ENCODE results near the gene UBE2QL1. TPM values are rescaled to one million over a fixed set of nuclear protein-coding genes. Genes with fewer than 3 reads are reported as not detected.

Gene UBE2QL1
- total and polyA plus RNA-seq, 2 of the 8 experiments (the other 6 are each of a cell fraction or from before 2014, with no cell fraction given), result 0.43 to 0.65 TPM

GRCh38 chr5:6468870-6469269 is 20.2 kb downstream of the UBE2QL1 start:
- Histone ChIP-seq H3K9ac (replicated peaks in 1 of 4; ENCODE audit: extremely low read depth in 1 of 4, low read depth in 3 of 4, low read length in 3 of 4) (no peak overlapping the region), H2BK120ac (replicated peaks; ENCODE audit: low read depth, low read length) (no peak overlapping the region)
- CTCF ChIA-PET (ENCODE audit: partially characterized antibody), result no interaction called here

More at GRCh38 chr5:6468870-6469269, 20.2 kb downstream of the UBE2QL1 start:
- Histone ChIP-seq H3K36me3 (ENCODE audit: control insufficient read depth in 2 of 4, insufficient read depth in 4 of 4, low read length in 3 of 4) (no peaks in the 10 kb centered on the region), H2BK15ac (ENCODE audit: low read length) (no peak overlapping the region), H3K27ac (ENCODE audit: low read depth, low read length) (no peak overlapping the region), H3K14ac (ENCODE audit: insufficient read length) (no peak overlapping the region), H3K4me3 (ENCODE audit: extremely low read depth in 1 of 4, insufficient read depth in 2 of 4, low read depth in 3 of 4, low read length in 4 of 4) (no peak overlapping the region), H4K20me1 (replicated peaks in 1 of 2; ENCODE audit: control insufficient read depth in 1 of 2, insufficient read depth in 2 of 2, low read length in 2 of 2) (no peaks in the 10 kb centered on the region), H3K4me1 (replicated peaks in 1 of 4; ENCODE audit: control insufficient read depth in 3 of 4, insufficient read depth in 4 of 4, low read length in 3 of 4) (peaks cover 0 to 13% (median 6%) of the 10 kb centered on the region in 4 experiments), H4K5ac (ENCODE audit: insufficient read length, low read depth, low read length) (no peak overlapping the region), H3K27me3 (replicated peaks in 1 of 4; ENCODE audit: control insufficient read depth in 3 of 4, extremely low read depth in 1 of 4, insufficient read depth in 3 of 4, low read length in 3 of 4) (peaks cover 0 to 3% (median 0%) of the 10 kb centered on the region in 4 experiments; a peak in 1 of 7 replicates), H2AK5ac (ENCODE audit: low read depth, low read length) (no peak overlapping the region), H2AFZ (ENCODE audit: low read length) (no peak overlapping the region), H3K23ac (ENCODE audit: insufficient read length) (no peak overlapping the region), H3K4me2 (ENCODE audit: insufficient read depth in 1 of 2, low read depth in 2 of 2, low read length in 2 of 2) (no peak overlapping the region; a peak in 1 of 4 replicates), H3K56ac (replicated peaks; ENCODE audit: insufficient read length, low read depth, low read length) (no peak overlapping the region), H3K9me3 (ENCODE audit: insufficient read depth in 2 of 2, low read depth in 1 of 2, low read length in 1 of 2) (0 out of 4 replicates have a peak, but pooled peaks cover 0 to 3% of the 10 kb centered on the region in 2 experiments), H3K4ac (replicated peaks; ENCODE audit: insufficient read length, low read depth, low read length) (no peak overlapping the region), H4K8ac (ENCODE audit: extremely low read depth, insufficient read depth, low read length) (no peak overlapping the region), H2BK12ac (ENCODE audit: low read depth, low read length) (no peak overlapping the region), H3K79me1 (ENCODE audit: low read depth, low read length) (no peaks in the 10 kb centered on the region; the same call in 1 of the 2 replicates), H2BK20ac (ENCODE audit: low read length) (no peak overlapping the region), H3K23me2 (ENCODE audit: low read depth, low read length) (no peaks in the 10 kb centered on the region), H4K91ac (replicated peaks; ENCODE audit: insufficient read length, low read length) (no peak overlapping the region), H3K18ac (ENCODE audit: extremely low read depth, low read length) (no peak overlapping the region), H2BK5ac (ENCODE audit: low read depth, low read length) (no peak overlapping the region), H3K79me2 (ENCODE audit: control insufficient read depth in 1 of 2, insufficient read depth in 2 of 2, low read length in 2 of 2) (no peaks in the 10 kb centered on the region)
- TF ChIP-seq JUN (IDR thresholded peaks at IDR 0.05; ENCODE audit: low read depth, low read length) (no peak), KDM5A (IDR thresholded peaks at IDR 0.05; ENCODE audit: low read length) (no peak), KDM1A (IDR thresholded peaks at IDR 0.05; ENCODE audit: borderline replicate concordance, low read length) (no peak), SRF (IDR thresholded peaks at IDR 0.05; ENCODE audit: low read depth, low read length) (no peak), POLR2A (IDR thresholded peaks at IDR 0.05; ENCODE audit: control extremely low read depth in 1 of 2, low read depth in 2 of 2, low read length in 2 of 2) (no peak), PHF8 (conservative IDR thresholded peaks at IDR 0.05; ENCODE audit: low read depth, low read length) (no peak)
- FAIRE-seq, result no peak
- WGBS, 2 experiments (ENCODE audit: extremely low coverage in 1 of 2, insufficient coverage in 1 of 2, insufficient read length in 1 of 2, insufficient replicate concordance in 2 of 2, low coverage in 1 of 2, low lambda C conversion rate in 2 of 2, missing lambda C conversion rate in 1 of 2), result 84% methylated on average over 8 of the region's 8 CpGs; no CpG with 5 or more reads in 1 of the 2 experiments
- DNase-seq (ENCODE audit: low read depth in 1 of 2, low spot score in 2 of 2), result no peak
- POLR2A ChIA-PET (ENCODE audit: partially characterized antibody), result no interaction called here

All from H1 (cell line).